A673 (cell line): Measurements from ENCODE around the gene DOCK4.

Experiments used
- CTCF ChIP-seq: fragments of 300-800, 200-600 bp; sonication (generic); conservative IDR thresholded peaks from 2 replicates; pipeline ENCODE4 v1.5.1; 2017; ENCODE audit warnings: low read depth, mild to moderate bottlenecking, antibody characterized with exemption, low read length, moderate library complexity, mixed read lengths
- EZH2 ChIP-seq: fragments of 200-600 bp; sonication (generic); IDR thresholded peaks from 2 replicates; pipeline ENCODE4 v1.6.1; 2017; ENCODE audit warnings: borderline replicate concordance, low read depth, mild to moderate bottlenecking, mixed read lengths, antibody characterized with exemption, low read length; ENCODE audit not compliant: poor library complexity, severe bottlenecking

GRCh38 chr7:111933609-111934008 is 272.6 kb downstream of the DOCK4 start:
- TF ChIP-seq CTCF (no peak), EZH2 (no peak)
